ENCODE measurements around the gene ECT2.

DNA sequence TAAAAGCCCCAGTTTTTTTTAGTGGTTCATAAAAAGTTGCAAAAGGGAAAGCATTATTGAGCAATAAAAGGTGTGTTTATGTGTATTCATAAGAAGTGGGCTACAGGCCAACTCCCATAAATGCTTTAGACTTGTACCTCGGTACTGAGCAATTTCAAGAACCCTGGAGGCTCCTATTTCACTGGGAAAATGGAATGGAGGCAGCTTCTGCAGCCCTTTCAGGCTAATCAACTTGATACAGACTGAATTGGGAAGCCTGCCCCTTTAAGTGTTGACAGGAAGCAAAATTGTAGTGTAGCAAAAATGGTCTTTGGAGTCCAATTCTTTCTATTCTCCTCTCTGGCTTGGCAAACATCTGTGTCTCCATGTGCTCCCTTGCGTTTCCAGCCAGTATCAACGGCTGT is 118.8 kb downstream of the ECT2 start:
- TF ChIP-seq, protein P1, sequence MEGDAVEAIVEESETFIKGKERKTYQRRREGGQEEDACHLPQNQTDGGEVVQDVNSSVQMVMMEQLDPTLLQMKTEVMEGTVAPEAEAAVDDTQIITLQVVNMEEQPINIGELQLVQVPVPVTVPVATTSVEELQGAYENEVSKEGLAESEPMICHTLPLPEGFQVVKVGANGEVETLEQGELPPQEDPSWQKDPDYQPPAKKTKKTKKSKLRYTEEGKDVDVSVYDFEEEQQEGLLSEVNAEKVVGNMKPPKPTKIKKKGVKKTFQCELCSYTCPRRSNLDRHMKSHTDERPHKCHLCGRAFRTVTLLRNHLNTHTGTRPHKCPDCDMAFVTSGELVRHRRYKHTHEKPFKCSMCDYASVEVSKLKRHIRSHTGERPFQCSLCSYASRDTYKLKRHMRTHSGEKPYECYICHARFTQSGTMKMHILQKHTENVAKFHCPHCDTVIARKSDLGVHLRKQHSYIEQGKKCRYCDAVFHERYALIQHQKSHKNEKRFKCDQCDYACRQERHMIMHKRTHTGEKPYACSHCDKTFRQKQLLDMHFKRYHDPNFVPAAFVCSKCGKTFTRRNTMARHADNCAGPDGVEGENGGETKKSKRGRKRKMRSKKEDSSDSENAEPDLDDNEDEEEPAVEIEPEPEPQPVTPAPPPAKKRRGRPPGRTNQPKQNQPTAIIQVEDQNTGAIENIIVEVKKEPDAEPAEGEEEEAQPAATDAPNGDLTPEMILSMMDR (IDR thresholded peaks at IDR 0.05), result no peak
- peak; percentile 43 for TF ChIP-seq POLR2AphosphoS5 (IDR thresholded peaks at IDR 0.05)
- no peak for TF ChIP-seq POLR2A (IDR thresholded peaks at IDR 0.05)
